Mesenchymal stem cell (in vitro differentiated cells and primary cell): Measurements from ENCODE around the gene PPP6R1.

Experiments used
- DNase-seq: peaks from one replicate; pipeline ENCODE4 v3.0.0-alpha.2; 2013
- H2AFZ ChIP-seq: one replicate; pipeline ENCODE4 v1.6.1; 2013; ENCODE audit warnings: low read depth, mild to moderate bottlenecking, control low read depth, inconsistent platforms, low read length, moderate library complexity
- H2AK5ac ChIP-seq: 2 replicates; pipeline ENCODE4 v1.6.1; 2013; ENCODE audit warnings: low read length, moderate library complexity, mild to moderate bottlenecking, inconsistent platforms; ENCODE audit not compliant: severe bottlenecking
- H2BK120ac ChIP-seq: one replicate; pipeline ENCODE4 v1.6.1; 2013; ENCODE audit warnings: low read depth, mild to moderate bottlenecking, inconsistent platforms, low read length, moderate library complexity
- H2BK12ac ChIP-seq, 2 experiments: one replicate each; pipeline ENCODE4 v1.6.1; 2013; ENCODE audit warnings: inconsistent platforms in 2 of 2, low read length in 2 of 2, mild to moderate bottlenecking in 2 of 2, moderate library complexity in 2 of 2, control low read depth in 1 of 2
- H2BK15ac ChIP-seq: one replicate; pipeline ENCODE4 v1.6.1; 2013; ENCODE audit warnings: mild to moderate bottlenecking, low read depth, inconsistent platforms; ENCODE audit not compliant: poor library complexity, severe bottlenecking
- H2BK5ac ChIP-seq: 2 replicates; pipeline ENCODE4 v1.6.1; 2013; ENCODE audit warnings: low read depth, mild to moderate bottlenecking, low read length, control low read depth, inconsistent platforms; ENCODE audit not compliant: poor library complexity, severe bottlenecking
- H3K14ac ChIP-seq, 2 experiments: one replicate each; pipeline ENCODE4 v1.6.1; 2013; ENCODE audit warnings: inconsistent platforms in 2 of 2, low read length in 2 of 2, control low read depth in 1 of 2, mild to moderate bottlenecking in 1 of 2, moderate library complexity in 1 of 2
- H3K18ac ChIP-seq, 2 experiments: one replicate each; pipeline ENCODE4 v1.6.1; 2013; ENCODE audit warnings: inconsistent platforms in 2 of 2, low read length in 2 of 2, control low read depth in 1 of 2, low read depth in 1 of 2, mild to moderate bottlenecking in 1 of 2
- H3K23ac ChIP-seq, 2 experiments: one replicate each; pipeline ENCODE4 v1.6.1; 2013; ENCODE audit warnings: inconsistent platforms in 2 of 2, low read length in 2 of 2, mild to moderate bottlenecking in 2 of 2, moderate library complexity in 2 of 2, control low read depth in 1 of 2
- H3K27ac ChIP-seq: 2 replicates; pipeline ENCODE4 v1.5.1; 2013; ENCODE audit warnings: mild to moderate bottlenecking, moderate library complexity, low read length, control low read depth, inconsistent platforms; ENCODE audit not compliant: poor library complexity, severe bottlenecking
- H3K27me3 ChIP-seq, 2 experiments: 2 replicates each; pipeline versions ENCODE4 v1.6.1 to v1.7.0; 2013; ENCODE audit warnings: low read length in 2 of 2, mild to moderate bottlenecking in 2 of 2, moderate library complexity in 2 of 2, control low read depth in 1 of 2, inconsistent platforms in 1 of 2; ENCODE audit not compliant: control insufficient read depth in 1 of 2, insufficient read depth in 1 of 2
- H3K36me3 ChIP-seq, 2 experiments: 2 replicates each; pipeline versions ENCODE4 v1.6.1 to v1.7.0; 2013; ENCODE audit warnings: low read length in 2 of 2, control low read depth in 1 of 2, inconsistent platforms in 1 of 2, low read depth in 1 of 2, mild to moderate bottlenecking in 1 of 2; ENCODE audit not compliant: insufficient read depth in 2 of 2, control insufficient read depth in 1 of 2
- H3K4ac ChIP-seq, 2 experiments: one replicate each; pipeline ENCODE4 v1.6.1; 2013; ENCODE audit warnings: inconsistent platforms in 2 of 2, low read length in 2 of 2, mild to moderate bottlenecking in 2 of 2, moderate library complexity in 2 of 2, control low read depth in 1 of 2, low read depth in 1 of 2
- H3K4me1 ChIP-seq: 2 replicates; pipeline ENCODE4 v1.6.1; 2013; ENCODE audit warnings: low read depth, low read length, control low read depth; ENCODE audit not compliant: control insufficient read depth, insufficient read depth
- H3K4me2 ChIP-seq: 2 replicates; pipeline ENCODE4 v1.6.1; 2013; ENCODE audit warnings: low read length, mild to moderate bottlenecking, inconsistent platforms; ENCODE audit not compliant: poor library complexity, severe bottlenecking
- H3K4me3 ChIP-seq, 2 experiments: 2 replicates each; pipeline versions ENCODE4 v1.5.1 to v1.7.0; 2013; ENCODE audit warnings: low read length in 2 of 2, mild to moderate bottlenecking in 2 of 2, control low read depth in 1 of 2, low read depth in 1 of 2; ENCODE audit not compliant: insufficient read depth in 1 of 2
- H3K79me1 ChIP-seq: replicated peaks from 2 replicates; pipeline ENCODE4 v1.6.1; 2013; ENCODE audit warnings: mild to moderate bottlenecking, control low read depth, low read length, inconsistent platforms; ENCODE audit not compliant: poor library complexity, severe bottlenecking
- H3K9ac ChIP-seq: 2 replicates; pipeline ENCODE4 v1.7.0; 2013; ENCODE audit warnings: mild to moderate bottlenecking, low read length, moderate library complexity
- H3K9me3 ChIP-seq: 2 replicates; pipeline ENCODE4 v1.7.0; 2013; ENCODE audit warnings: mild to moderate bottlenecking, low read length; ENCODE audit not compliant: control insufficient read depth
- H4K8ac ChIP-seq: one replicate; pipeline ENCODE4 v1.6.1; 2013; ENCODE audit warnings: inconsistent platforms, mild to moderate bottlenecking, low read length, moderate library complexity
- H4K91ac ChIP-seq: one replicate; pipeline ENCODE4 v1.6.1; 2013; ENCODE audit warnings: mild to moderate bottlenecking, low read length, inconsistent platforms
- WGBS: methylation state at CpG from one replicate; pipeline ENCODE4 v1.1.7; 2013; ENCODE audit warnings: mixed read lengths; 5-methylcytosine and 5-hydroxymethylcytosine counted together

Gene PPP6R1

GRCh38 chr19:55270172-55270942, 11.5 kb upstream of the PPP6R1 start:
- no peak overlapping the region for H3K4me2 ChIP-seq
- H3K4me1 ChIP-seq, result peaks cover 2% of the 10 kb centered on the region
- H3K4me3 ChIP-seq, result no peak overlapping the region
- no peak overlapping the region for H3K23ac ChIP-seq
- H3K9ac ChIP-seq, result no peak overlapping the region
- no peak for DNase-seq
- WGBS, result 90% methylated on average over 25 of the region's 25 CpGs
- no peak overlapping the region for H2AK5ac ChIP-seq
- H2BK5ac ChIP-seq, result no peak overlapping the region
- H2AFZ ChIP-seq, result no peak overlapping the region
- H2BK120ac ChIP-seq, result no peak overlapping the region
- no peaks in the 10 kb centered on the region for H3K27me3 ChIP-seq
- no peaks in the 10 kb centered on the region for H3K9me3 ChIP-seq
- peaks cover 30 to 56% of the 10 kb centered on the region in 2 experiments for H3K36me3 ChIP-seq
- peaks cover 38% of the 10 kb centered on the region for H3K79me1 ChIP-seq
- H4K8ac ChIP-seq, result no peak overlapping the region
- H3K27ac ChIP-seq, result no peak overlapping the region
- H2BK15ac ChIP-seq, result no peak overlapping the region
- no peak overlapping the region for H3K18ac ChIP-seq
- no peak overlapping the region for H3K14ac ChIP-seq
- H4K91ac ChIP-seq, result no peak overlapping the region
- H3K4ac ChIP-seq, result no peak overlapping the region
- H2BK12ac ChIP-seq, result no peak overlapping the region

- H3K18ac ChIP-seq, result no peak overlapping the region
- H4K8ac ChIP-seq, result no peak overlapping the region
- no peak overlapping the region for H3K4me3 ChIP-seq
- H3K14ac ChIP-seq, result no peak overlapping the region
- no peaks in the 10 kb centered on the region for H3K9me3 ChIP-seq
- H2BK15ac ChIP-seq, result no peak overlapping the region
- no peak overlapping the region for H2BK5ac ChIP-seq
- 95% methylated on average over 8 of the region's 8 CpGs for whole genome bisulfite sequencing
- no peak overlapping the region for H2AK5ac ChIP-seq
- H3K4ac ChIP-seq, result no peak overlapping the region
- no peak overlapping the region for H3K23ac ChIP-seq
- H3K9ac ChIP-seq, result no peak overlapping the region
- no peak overlapping the region for H2AFZ ChIP-seq
- H3K4me2 ChIP-seq, result no peak overlapping the region
- peaks cover 24 to 55% of the 10 kb centered on the region in 2 experiments for H3K36me3 ChIP-seq
- peaks cover 31% of the 10 kb centered on the region for H3K79me1 ChIP-seq
- H2BK12ac ChIP-seq, result no peak overlapping the region
- no peak overlapping the region for H2BK120ac ChIP-seq
- peaks cover 3% of the 10 kb centered on the region for H3K4me1 ChIP-seq
- DNase-seq, result no peak
- no peak overlapping the region for H4K91ac ChIP-seq
- H3K27me3 ChIP-seq, result no peaks in the 10 kb centered on the region
- H3K27ac ChIP-seq, result no peak overlapping the region
These were observed 10.5 kb upstream of the PPP6R1 start for GRCh38 chr19:55269299-55269698.

- no peak overlapping the region for H3K9ac ChIP-seq
- H3K27ac ChIP-seq, result no peak overlapping the region
- no peak for DNase-seq
- no peak overlapping the region for H2BK120ac ChIP-seq
- no peak overlapping the region for H3K4me3 ChIP-seq
- no peak overlapping the region for H2BK5ac ChIP-seq
- no peak overlapping the region for H4K91ac ChIP-seq
- H3K18ac ChIP-seq, result no peak overlapping the region
- H3K36me3 ChIP-seq, result peaks cover 21 to 43% of the 10 kb centered on the region in 2 experiments
- H3K79me1 ChIP-seq, result peaks cover 25% of the 10 kb centered on the region
- no peaks in the 10 kb centered on the region for H3K27me3 ChIP-seq
- WGBS, result 95% methylated on average over 4 of the region's 4 CpGs
- no peak overlapping the region for H3K4me2 ChIP-seq
- no peak overlapping the region for H3K23ac ChIP-seq
- H2AFZ ChIP-seq, result no peak overlapping the region
- H3K4me1 ChIP-seq, result peaks cover 1% of the 10 kb centered on the region
- no peak overlapping the region for H3K14ac ChIP-seq
- no peak overlapping the region for H2BK15ac ChIP-seq
- no peak overlapping the region for H2BK12ac ChIP-seq
- H3K9me3 ChIP-seq, result no peaks in the 10 kb centered on the region
- no peak overlapping the region for H4K8ac ChIP-seq
- H2AK5ac ChIP-seq, result no peak overlapping the region
- no peak overlapping the region for H3K4ac ChIP-seq
These were observed 8.0 kb upstream of the PPP6R1 start for GRCh38 chr19:55266840-55267239.

GRCh38 chr19:55266404-55266803, 7.6 kb upstream of the PPP6R1 start:
- H3K4ac ChIP-seq, result no peak overlapping the region
- 85% methylated on average over 3 of the region's 3 CpGs for WGBS
- H2BK120ac ChIP-seq, result no peak overlapping the region

More at GRCh38 chr19:55266404-55266803, 7.6 kb upstream of the PPP6R1 start:
- Histone ChIP-seq H3K18ac (no peak overlapping the region), H2AFZ (no peak overlapping the region), H3K23ac (no peak overlapping the region), H2BK5ac (no peak overlapping the region), H2BK15ac (no peak overlapping the region), H3K36me3 (peaks cover 18 to 43% of the 10 kb centered on the region in 2 experiments), H3K27me3 (no peaks in the 10 kb centered on the region), H4K8ac (no peak overlapping the region), H3K9ac (no peak overlapping the region), H3K4me1 (peaks cover 1% of the 10 kb centered on the region), H3K14ac (no peak overlapping the region), H4K91ac (no peak overlapping the region), H2BK12ac (no peak overlapping the region), H3K79me1 (peaks cover 25% of the 10 kb centered on the region), H3K4me2 (no peak overlapping the region), H3K9me3 (no peaks in the 10 kb centered on the region), H3K4me3 (no peak overlapping the region), H2AK5ac (no peak overlapping the region), H3K27ac (no peak overlapping the region)
- DNase-seq, result no peak
